ENCODE results near the gene NUDCD3. TPM values are rescaled to one million over a fixed set of nuclear protein-coding genes. Genes with fewer than 3 reads are reported as not detected.

The NUDCD3 gene
- total and polyA plus RNA-seq, 7 donors: 14.3 to 50.5 (median 37.2) TPM

- Histone ChIP-seq H3K9me3 (no peaks in the 10 kb centered on the region), H3K4me1 (peaks cover 0 to 22% (median 19%) of the 10 kb centered on the region in 4 donors), H3K27me3 (no peaks in the 10 kb centered on the region), H3K27ac (no peak overlapping the region), H3K36me3 (peaks cover 7 to 51% (median 23%) of the 10 kb centered on the region in 4 donors), H3K4me3 (no peak overlapping the region)
- intact Hi-C loops (cut with DNase I): no loop called here
- WGBS, 2 donors: 93 to 94% methylated on average over 8 of the region's 8 CpGs
- no peak for TF ChIP-seq POLR2AphosphoS5 (IDR thresholded peaks at IDR 0.05)
- TF ChIP-seq, protein P1, sequence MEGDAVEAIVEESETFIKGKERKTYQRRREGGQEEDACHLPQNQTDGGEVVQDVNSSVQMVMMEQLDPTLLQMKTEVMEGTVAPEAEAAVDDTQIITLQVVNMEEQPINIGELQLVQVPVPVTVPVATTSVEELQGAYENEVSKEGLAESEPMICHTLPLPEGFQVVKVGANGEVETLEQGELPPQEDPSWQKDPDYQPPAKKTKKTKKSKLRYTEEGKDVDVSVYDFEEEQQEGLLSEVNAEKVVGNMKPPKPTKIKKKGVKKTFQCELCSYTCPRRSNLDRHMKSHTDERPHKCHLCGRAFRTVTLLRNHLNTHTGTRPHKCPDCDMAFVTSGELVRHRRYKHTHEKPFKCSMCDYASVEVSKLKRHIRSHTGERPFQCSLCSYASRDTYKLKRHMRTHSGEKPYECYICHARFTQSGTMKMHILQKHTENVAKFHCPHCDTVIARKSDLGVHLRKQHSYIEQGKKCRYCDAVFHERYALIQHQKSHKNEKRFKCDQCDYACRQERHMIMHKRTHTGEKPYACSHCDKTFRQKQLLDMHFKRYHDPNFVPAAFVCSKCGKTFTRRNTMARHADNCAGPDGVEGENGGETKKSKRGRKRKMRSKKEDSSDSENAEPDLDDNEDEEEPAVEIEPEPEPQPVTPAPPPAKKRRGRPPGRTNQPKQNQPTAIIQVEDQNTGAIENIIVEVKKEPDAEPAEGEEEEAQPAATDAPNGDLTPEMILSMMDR (IDR thresholded peaks at IDR 0.05): no peak
- TF ChIP-seq POLR2A (IDR thresholded peaks at IDR 0.05): no peak
- TF ChIP-seq EP300 (IDR thresholded peaks at IDR 0.05): no peak
- no peak for DNase-seq
Measured at GRCh38 chr7:44398953-44399574, 91.4 kb downstream of the NUDCD3 start.

DNA sequence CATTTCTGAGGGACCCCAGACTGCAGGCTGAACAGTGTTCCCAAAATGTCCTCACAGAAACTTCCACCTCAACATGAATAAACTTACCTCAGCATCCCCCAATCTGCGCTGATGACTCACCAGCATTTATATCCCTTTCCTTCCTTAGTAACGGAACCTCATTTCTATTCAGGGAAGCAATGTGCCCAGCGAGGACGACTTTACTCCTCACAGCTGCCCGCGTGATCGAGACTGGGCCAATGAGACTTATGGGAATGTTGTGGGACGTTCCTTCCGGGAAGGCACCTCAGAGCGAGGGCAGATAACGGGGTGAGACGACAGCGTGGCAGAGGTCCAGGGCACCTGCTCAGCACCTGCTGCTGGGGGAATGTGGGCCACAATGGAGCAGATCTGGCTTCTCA, 91.9 kb downstream of the NUDCD3 start:
- H3K9me3 ChIP-seq: no peaks in the 10 kb centered on the region
- peaks cover 6 to 51% (median 17%) of the 10 kb centered on the region in 4 donors for H3K36me3 ChIP-seq
- peak in 1 of 4 donors; percentile 24 for TF ChIP-seq POLR2AphosphoS5 (IDR thresholded peaks at IDR 0.05)
- TF ChIP-seq, protein P1 (IDR thresholded peaks at IDR 0.05): no peak
- no peak for TF ChIP-seq POLR2A (IDR thresholded peaks at IDR 0.05)
- no peak for TF ChIP-seq EP300 (IDR thresholded peaks at IDR 0.05)
- intact Hi-C loops (cut with DNase I): no loop called here
- no peak overlapping the region for H3K27ac ChIP-seq
- no peaks in the 10 kb centered on the region for H3K27me3 ChIP-seq
- 87 to 92% methylated on average over 13 of the region's 13 CpGs for WGBS, 2 donors
- H3K4me1 ChIP-seq: peaks cover 0 to 22% (median 19%) of the 10 kb centered on the region in 4 donors
- DNase-seq: no peak
- no peak overlapping the region for H3K4me3 ChIP-seq

GRCh38 chr7:44396931-44397545, 93.4 kb downstream of the NUDCD3 start:
- H3K36me3 ChIP-seq: peaks cover 3 to 45% (median 9%) of the 10 kb centered on the region in 4 donors
- intact Hi-C loops (cut with DNase I): no loop called here
- no peak for DNase-seq
- TF ChIP-seq EP300 (IDR thresholded peaks at IDR 0.05) (no peak), POLR2A (IDR thresholded peaks at IDR 0.05) (no peak), POLR2AphosphoS5 (IDR thresholded peaks at IDR 0.05) (no peak)
- TF ChIP-seq, protein P1 (IDR thresholded peaks at IDR 0.05): no peak
- H3K4me1 ChIP-seq: peaks cover 0 to 22% (median 19%) of the 10 kb centered on the region in 4 donors
- no peaks in the 10 kb centered on the region for H3K27me3 ChIP-seq
- H3K27ac ChIP-seq: no peak overlapping the region
- H3K9me3 ChIP-seq: no peaks in the 10 kb centered on the region
- WGBS, 2 donors: 83 to 93% methylated on average over 8 of the region's 8 CpGs
- no peak overlapping the region for H3K4me3 ChIP-seq

DNA sequence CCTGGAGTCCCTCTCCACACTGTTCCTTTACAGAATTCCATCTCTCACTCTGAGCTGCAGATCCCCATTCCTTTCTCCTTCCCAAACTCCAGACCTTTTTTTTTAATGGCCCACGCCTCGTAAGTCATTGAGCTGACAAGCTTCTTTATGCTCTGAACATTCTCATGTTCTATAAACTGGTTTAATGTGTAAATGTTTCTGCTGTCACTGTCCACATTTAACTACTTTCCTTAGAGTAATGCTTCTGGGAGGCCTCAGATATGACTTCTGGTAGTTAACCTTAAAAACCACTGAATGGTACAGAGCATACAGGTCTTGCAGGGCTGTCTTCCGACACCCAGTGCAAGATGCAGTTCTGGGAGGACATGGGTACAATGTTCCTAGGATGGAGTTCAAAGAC, 94.0 kb downstream of the NUDCD3 start:
- Histone ChIP-seq H3K27ac (no peak overlapping the region), H3K4me1 (peaks cover 0 to 22% (median 19%) of the 10 kb centered on the region in 4 donors), H3K4me3 (no peak overlapping the region), H3K27me3 (no peaks in the 10 kb centered on the region), H3K9me3 (no peaks in the 10 kb centered on the region), H3K36me3 (peaks cover 4 to 45% (median 9%) of the 10 kb centered on the region in 4 donors)
- peak in 3 of 4 donors; percentile 67 to 87 (median 74) for TF ChIP-seq POLR2AphosphoS5 (IDR thresholded peaks at IDR 0.05)
- TF ChIP-seq POLR2A (IDR thresholded peaks at IDR 0.05): no peak
- intact Hi-C loops (cut with DNase I): no loop called here
- 95 to 96% methylated on average over 3 of the region's 3 CpGs for WGBS, 2 donors
- no peak for DNase-seq

DNA sequence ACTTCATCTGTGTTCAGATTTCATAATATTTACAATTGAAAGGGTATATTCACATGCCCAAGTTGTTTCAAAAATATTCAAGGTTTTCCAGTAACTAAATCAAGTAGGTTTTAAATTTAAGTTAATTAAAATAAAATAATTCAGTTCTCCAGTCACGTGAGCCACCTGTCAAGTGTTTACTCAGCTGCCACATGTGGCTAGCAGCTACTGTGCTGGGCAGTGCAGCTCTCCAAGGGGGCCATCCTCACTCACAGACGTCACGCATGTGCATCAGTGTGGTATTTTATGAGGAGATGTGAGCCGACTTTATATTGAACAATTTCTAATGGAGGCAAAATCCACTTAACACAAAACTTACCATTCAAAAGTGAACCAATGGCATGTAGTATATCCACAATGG, 95.4 kb downstream of the NUDCD3 start:
- H3K36me3 ChIP-seq: peaks cover 4 to 54% (median 15%) of the 10 kb centered on the region in 4 donors
- intact Hi-C loops (cut with DNase I): no loop called here

More for the DNA sequence above, 95.4 kb downstream of the NUDCD3 start:
- H3K27ac ChIP-seq: no peak overlapping the region
- no peaks in the 10 kb centered on the region for H3K9me3 ChIP-seq
- no peak for DNase-seq
- no peaks in the 10 kb centered on the region for H3K27me3 ChIP-seq
- 62 to 86% methylated on average over 4 of the region's 4 CpGs for WGBS, 2 donors
- H3K4me3 ChIP-seq: no peak overlapping the region
- peaks cover 0 to 22% (median 19%) of the 10 kb centered on the region in 4 donors for H3K4me1 ChIP-seq
- TF ChIP-seq, protein P1 (IDR thresholded peaks at IDR 0.05): no peak
- TF ChIP-seq POLR2AphosphoS5 (IDR thresholded peaks at IDR 0.05) (no peak), EP300 (IDR thresholded peaks at IDR 0.05) (no peak), POLR2A (IDR thresholded peaks at IDR 0.05) (no peak)

All from sigmoid colon (tissue), 7 donors.